SK-N-SH treated with all-trans-retinoic acid at 6 μM for 48 hours (cell line): ENCODE measurements around the gene LEO1.

Source experiments
- ATAC-seq: fragments of 200-7000 bp; cut with Tn5 transposase; 3 replicates; pipeline ENCODE4 v1.9.1; 2020; ENCODE audit warnings: mild to moderate bottlenecking, moderate library complexity
- ARNTL ChIP-seq: fragments of 450-650 bp; formaldehyde crosslinking; IDR thresholded peaks from 2 replicates; pipeline ENCODE4 v1.5.0; 2020; ENCODE audit warnings: low read depth, mild to moderate bottlenecking, moderate library complexity, borderline replicate concordance
- BACH2 ChIP-seq: fragments of 250-450 bp; sonication (Bioruptor Pico); IDR thresholded peaks from 2 replicates; pipeline ENCODE4 v1.9.0; 2021; ENCODE audit warnings: mild to moderate bottlenecking, borderline replicate concordance
- CSDC2 ChIP-seq: fragments of 250-450 bp; sonication (Bioruptor Pico); IDR thresholded peaks from 2 replicates; pipeline ENCODE4 v1.5.0; 2020; ENCODE audit warnings: mild to moderate bottlenecking, moderate library complexity
- ESRRG ChIP-seq: fragments of 250-450 bp; sonication (Bioruptor Pico); IDR thresholded peaks from 2 replicates; pipeline ENCODE4 v1.6.1; 2021; ENCODE audit warnings: mild to moderate bottlenecking
- GLIS3 ChIP-seq: fragments of 250-450 bp; sonication (Bioruptor Pico); IDR thresholded peaks from 2 replicates; pipeline ENCODE4 v1.5.0; 2020; ENCODE audit warnings: mild to moderate bottlenecking, moderate library complexity
- ISL1 ChIP-seq: fragments of 250-450 bp; sonication (Bioruptor Pico); IDR thresholded peaks from 2 replicates; pipeline ENCODE4 v2.1.2; 2022; ENCODE audit warnings: mild to moderate bottlenecking, moderate library complexity
- PPARA ChIP-seq: fragments of 250-450 bp; sonication (Bioruptor Pico); IDR thresholded peaks from 2 replicates; pipeline ENCODE4 v1.5.0; 2020; ENCODE audit warnings: mild to moderate bottlenecking, borderline replicate concordance
- RARB ChIP-seq: fragments of 250-450 bp; sonication (Bioruptor Pico); IDR thresholded peaks from 2 replicates; pipeline ENCODE4 v1.8.0; 2021; ENCODE audit warnings: mild to moderate bottlenecking, moderate library complexity
- SNAI2 ChIP-seq: fragments of 250-450 bp; sonication (Bioruptor Pico); IDR thresholded peaks from 2 replicates; pipeline ENCODE4 v1.5.0; 2020; ENCODE audit warnings: mild to moderate bottlenecking, moderate library complexity
- TCF4 ChIP-seq: fragments of 250-450 bp; sonication (Bioruptor Pico); IDR thresholded peaks from 2 replicates; pipeline ENCODE4 v1.8.0; 2021; ENCODE audit warnings: mild to moderate bottlenecking, moderate library complexity, borderline replicate concordance
- ZC3H10 ChIP-seq: fragments of 250-450 bp; sonication (Bioruptor Pico); IDR thresholded peaks from 2 replicates; pipeline ENCODE4 v1.5.1; 2021; ENCODE audit warnings: mild to moderate bottlenecking, moderate library complexity
- ZFP3 ChIP-seq: fragments of 250-450 bp; sonication (Bioruptor Pico); IDR thresholded peaks from 2 replicates; pipeline ENCODE4 v1.5.0; 2020; ENCODE audit warnings: mild to moderate bottlenecking, moderate library complexity
- ZNF565 ChIP-seq: fragments of 450-650 bp; formaldehyde crosslinking; conservative IDR thresholded peaks from 2 replicates; pipeline ENCODE4 v1.5.0; 2020; ENCODE audit warnings: low read depth, mild to moderate bottlenecking, moderate library complexity
- ZNF8 ChIP-seq: fragments of 450-650 bp; formaldehyde crosslinking; IDR thresholded peaks from 2 replicates; pipeline ENCODE4 v1.5.0; 2020; ENCODE audit warnings: mild to moderate bottlenecking, moderate library complexity
- TF ChIP-seq, protein P1 (sequence below): fragments of 250-450 bp; sonication (Bioruptor Pico); IDR thresholded peaks from 2 replicates; pipeline ENCODE4 v1.5.0; 2020; ENCODE audit warnings: mild to moderate bottlenecking, moderate library complexity
- TF ChIP-seq, protein P2 (sequence below): fragments of 250-450 bp; sonication (Bioruptor Pico); IDR thresholded peaks from 2 replicates; pipeline ENCODE4 v1.5.1; 2021; ENCODE audit warnings: mild to moderate bottlenecking, moderate library complexity
- TF ChIP-seq, protein P3 (sequence below): fragments of 250-450 bp; sonication (Bioruptor Pico); IDR thresholded peaks from 2 replicates; pipeline ENCODE4 v1.5.1; 2020; ENCODE audit warnings: low read depth, mild to moderate bottlenecking, moderate library complexity
- TF ChIP-seq, protein P4 (sequence below): fragments of 250-450 bp; sonication (Bioruptor Pico); IDR thresholded peaks from 2 replicates; pipeline ENCODE4 v1.8.0; 2021; ENCODE audit warnings: low read depth, mild to moderate bottlenecking, moderate library complexity, borderline replicate concordance

LEO1 gene

DNA sequence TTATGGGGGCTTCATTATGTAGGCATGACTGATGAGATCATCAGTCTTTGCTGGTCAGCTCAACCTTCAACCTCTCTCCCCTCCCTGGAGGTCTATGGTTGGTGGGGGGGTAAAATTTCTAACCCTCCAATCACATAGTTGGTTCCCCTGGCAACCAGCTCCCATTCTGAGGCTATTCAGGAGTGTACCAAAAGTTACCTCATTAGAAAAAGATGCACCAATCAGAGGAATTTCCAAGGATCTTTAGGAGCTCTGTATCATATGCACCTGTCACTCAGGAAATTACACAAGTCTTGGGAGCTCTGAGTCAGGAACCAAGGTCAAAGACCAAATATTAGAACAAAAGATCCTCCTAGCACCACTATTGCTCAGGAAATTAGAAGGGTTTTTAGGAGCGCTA, 21.4 kb upstream of the LEO1 start:
- TF ChIP-seq, protein P1, sequence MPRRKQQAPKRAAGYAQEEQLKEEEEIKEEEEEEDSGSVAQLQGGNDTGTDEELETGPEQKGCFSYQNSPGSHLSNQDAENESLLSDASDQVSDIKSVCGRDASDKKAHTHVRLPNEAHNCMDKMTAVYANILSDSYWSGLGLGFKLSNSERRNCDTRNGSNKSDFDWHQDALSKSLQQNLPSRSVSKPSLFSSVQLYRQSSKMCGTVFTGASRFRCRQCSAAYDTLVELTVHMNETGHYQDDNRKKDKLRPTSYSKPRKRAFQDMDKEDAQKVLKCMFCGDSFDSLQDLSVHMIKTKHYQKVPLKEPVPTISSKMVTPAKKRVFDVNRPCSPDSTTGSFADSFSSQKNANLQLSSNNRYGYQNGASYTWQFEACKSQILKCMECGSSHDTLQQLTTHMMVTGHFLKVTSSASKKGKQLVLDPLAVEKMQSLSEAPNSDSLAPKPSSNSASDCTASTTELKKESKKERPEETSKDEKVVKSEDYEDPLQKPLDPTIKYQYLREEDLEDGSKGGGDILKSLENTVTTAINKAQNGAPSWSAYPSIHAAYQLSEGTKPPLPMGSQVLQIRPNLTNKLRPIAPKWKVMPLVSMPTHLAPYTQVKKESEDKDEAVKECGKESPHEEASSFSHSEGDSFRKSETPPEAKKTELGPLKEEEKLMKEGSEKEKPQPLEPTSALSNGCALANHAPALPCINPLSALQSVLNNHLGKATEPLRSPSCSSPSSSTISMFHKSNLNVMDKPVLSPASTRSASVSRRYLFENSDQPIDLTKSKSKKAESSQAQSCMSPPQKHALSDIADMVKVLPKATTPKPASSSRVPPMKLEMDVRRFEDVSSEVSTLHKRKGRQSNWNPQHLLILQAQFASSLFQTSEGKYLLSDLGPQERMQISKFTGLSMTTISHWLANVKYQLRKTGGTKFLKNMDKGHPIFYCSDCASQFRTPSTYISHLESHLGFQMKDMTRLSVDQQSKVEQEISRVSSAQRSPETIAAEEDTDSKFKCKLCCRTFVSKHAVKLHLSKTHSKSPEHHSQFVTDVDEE: no peak
- TF ChIP-seq, protein P2, sequence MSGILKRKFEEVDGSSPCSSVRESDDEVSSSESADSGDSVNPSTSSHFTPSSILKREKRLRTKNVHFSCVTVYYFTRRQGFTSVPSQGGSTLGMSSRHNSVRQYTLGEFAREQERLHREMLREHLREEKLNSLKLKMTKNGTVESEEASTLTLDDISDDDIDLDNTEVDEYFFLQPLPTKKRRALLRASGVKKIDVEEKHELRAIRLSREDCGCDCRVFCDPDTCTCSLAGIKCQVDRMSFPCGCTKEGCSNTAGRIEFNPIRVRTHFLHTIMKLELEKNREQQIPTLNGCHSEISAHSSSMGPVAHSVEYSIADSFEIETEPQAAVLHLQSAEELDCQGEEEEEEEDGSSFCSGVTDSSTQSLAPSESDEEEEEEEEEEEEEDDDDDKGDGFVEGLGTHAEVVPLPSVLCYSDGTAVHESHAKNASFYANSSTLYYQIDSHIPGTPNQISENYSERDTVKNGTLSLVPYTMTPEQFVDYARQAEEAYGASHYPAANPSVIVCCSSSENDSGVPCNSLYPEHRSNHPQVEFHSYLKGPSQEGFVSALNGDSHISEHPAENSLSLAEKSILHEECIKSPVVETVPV (CRISPR knock-in tag): no peak
- no peak for TF ChIP-seq ESRRG (CRISPR knock-in tag)
- TF ChIP-seq ZNF565 (CRISPR knock-in tag): no peak
- TF ChIP-seq TCF4 (CRISPR knock-in tag): no peak
- TF ChIP-seq RARB (CRISPR knock-in tag): no peak

DNA sequence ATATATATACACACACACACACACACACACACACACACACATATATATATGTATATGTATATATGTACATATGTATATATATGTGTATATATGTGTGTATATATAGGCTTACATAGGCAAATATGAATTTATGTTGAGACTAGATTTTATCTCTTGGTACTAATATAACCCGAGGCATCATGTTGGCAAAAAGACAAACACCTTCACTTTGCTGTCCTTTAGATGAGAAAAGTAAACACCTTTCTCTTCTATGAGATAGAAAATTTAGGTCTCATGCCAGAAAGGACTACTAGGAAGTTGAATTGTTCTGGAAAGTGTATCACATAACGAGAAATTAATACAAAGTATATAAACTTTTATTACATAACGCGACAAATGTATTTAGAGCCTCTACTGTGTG, 19.6 kb upstream of the LEO1 start:
- no peak for TF ChIP-seq ZFP3 (CRISPR knock-in tag)
- TF ChIP-seq, protein P3, sequence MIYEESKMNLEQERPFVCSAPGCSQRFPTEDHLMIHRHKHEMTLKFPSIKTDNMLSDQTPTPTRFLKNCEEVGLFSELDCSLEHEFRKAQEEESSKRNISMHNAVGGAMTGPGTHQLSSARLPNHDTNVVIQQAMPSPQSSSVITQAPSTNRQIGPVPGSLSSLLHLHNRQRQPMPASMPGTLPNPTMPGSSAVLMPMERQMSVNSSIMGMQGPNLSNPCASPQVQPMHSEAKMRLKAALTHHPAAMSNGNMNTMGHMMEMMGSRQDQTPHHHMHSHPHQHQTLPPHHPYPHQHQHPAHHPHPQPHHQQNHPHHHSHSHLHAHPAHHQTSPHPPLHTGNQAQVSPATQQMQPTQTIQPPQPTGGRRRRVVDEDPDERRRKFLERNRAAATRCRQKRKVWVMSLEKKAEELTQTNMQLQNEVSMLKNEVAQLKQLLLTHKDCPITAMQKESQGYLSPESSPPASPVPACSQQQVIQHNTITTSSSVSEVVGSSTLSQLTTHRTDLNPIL (CRISPR knock-in tag): no peak
- no peak for TF ChIP-seq TCF4 (CRISPR knock-in tag)
- no peak for TF ChIP-seq CSDC2
- no peak for TF ChIP-seq PPARA (CRISPR knock-in tag)
- TF ChIP-seq GLIS3: no peak
- no peak for TF ChIP-seq ARNTL (CRISPR knock-in tag)
- TF ChIP-seq, protein P1: no peak
- no peak for TF ChIP-seq SNAI2
- no peak for TF ChIP-seq ESRRG (CRISPR knock-in tag)
- no peak for TF ChIP-seq ZC3H10
- ATAC-seq: no peak

More for the DNA sequence above, 21.4 kb upstream of the LEO1 start:
- ATAC-seq: no peak

DNA sequence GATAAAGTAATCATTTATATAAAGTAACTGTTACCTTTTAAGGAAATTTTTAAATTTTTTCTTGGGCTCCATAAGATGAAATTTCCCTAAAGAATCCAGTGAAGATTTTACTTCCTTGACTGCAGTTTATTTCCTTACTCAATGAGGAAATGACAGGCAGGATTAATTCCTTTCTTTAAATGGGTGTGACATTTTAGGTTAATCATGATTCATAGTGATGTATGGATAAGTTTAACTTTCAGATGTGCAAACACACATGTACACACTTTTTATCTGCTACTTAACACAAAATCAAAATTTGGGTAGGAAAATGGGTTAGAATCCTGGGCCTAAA, 11.2 kb upstream of the LEO1 start:
- ATAC-seq: no peak
- TF ChIP-seq BACH2 (no peak), SNAI2 (no peak), ZNF565 (CRISPR knock-in tag) (no peak), ISL1 (CRISPR knock-in tag) (no peak), GLIS3 (no peak), RARB (CRISPR knock-in tag) (no peak), ZNF8 (CRISPR knock-in tag) (no peak), PPARA (CRISPR knock-in tag) (no peak)
- TF ChIP-seq, protein P4, sequence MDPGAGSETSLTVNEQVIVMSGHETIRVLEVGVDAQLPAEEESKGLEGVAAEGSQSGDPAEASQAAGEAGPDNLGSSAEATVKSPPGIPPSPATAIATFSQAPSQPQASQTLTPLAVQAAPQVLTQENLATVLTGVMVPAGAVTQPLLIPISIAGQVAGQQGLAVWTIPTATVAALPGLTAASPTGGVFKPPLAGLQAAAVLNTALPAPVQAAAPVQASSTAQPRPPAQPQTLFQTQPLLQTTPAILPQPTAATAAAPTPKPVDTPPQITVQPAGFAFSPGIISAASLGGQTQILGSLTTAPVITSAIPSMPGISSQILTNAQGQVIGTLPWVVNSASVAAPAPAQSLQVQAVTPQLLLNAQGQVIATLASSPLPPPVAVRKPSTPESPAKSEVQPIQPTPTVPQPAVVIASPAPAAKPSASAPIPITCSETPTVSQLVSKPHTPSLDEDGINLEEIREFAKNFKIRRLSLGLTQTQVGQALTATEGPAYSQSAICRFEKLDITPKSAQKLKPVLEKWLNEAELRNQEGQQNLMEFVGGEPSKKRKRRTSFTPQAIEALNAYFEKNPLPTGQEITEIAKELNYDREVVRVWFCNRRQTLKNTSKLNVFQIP (CRISPR knock-in tag): no peak
- TF ChIP-seq, protein P3 (CRISPR knock-in tag): no peak
- TF ChIP-seq, protein P1: no peak
- TF ChIP-seq, protein P2 (CRISPR knock-in tag): no peak
